Skeletal muscle satellite cell (primary cell): ENCODE measurements around the gene CLIP4.
A peak's percentile ranks its signal among the peaks of the same experiment; 100 is the strongest.

Source experiments
- H3K27me3 ChIP-seq: 2 replicates; pipeline ENCODE4 v1.7.0; 2013; ENCODE audit warnings: low read length; ENCODE audit not compliant: control insufficient read depth, insufficient read depth
- H3K36me3 ChIP-seq: 2 replicates; pipeline ENCODE4 v1.7.0; 2013; ENCODE audit warnings: mild to moderate bottlenecking, control low read depth, low read length; ENCODE audit not compliant: insufficient read depth
- H3K4me1 ChIP-seq: 2 replicates; pipeline ENCODE4 v1.7.0; 2013; ENCODE audit warnings: low read length; ENCODE audit not compliant: control insufficient read depth, insufficient read depth
- H3K4me2 ChIP-seq: 2 replicates; pipeline ENCODE4 v1.7.0; 2013; ENCODE audit warnings: mild to moderate bottlenecking, low read length
- H3K4me3 ChIP-seq: 2 replicates; pipeline ENCODE4 v1.7.0; 2013; ENCODE audit warnings: low read length
- H3K9ac ChIP-seq: 2 replicates; pipeline ENCODE4 v1.7.0; 2013; ENCODE audit warnings: mild to moderate bottlenecking, low read depth, low read length, moderate library complexity
- H3K9me3 ChIP-seq: replicated peaks from 2 replicates; pipeline ENCODE4 v1.7.0; 2013; ENCODE audit warnings: mild to moderate bottlenecking, control low read depth, low read length

CLIP4 gene

GRCh38 chr2:29146197-29146596 lies 31.0 kb downstream of the CLIP4 start:
- no peak overlapping the region for H3K9ac ChIP-seq
- H3K4me2 ChIP-seq = no peak overlapping the region
- no peak overlapping the region for H3K4me3 ChIP-seq
- H3K27me3 ChIP-seq = no peaks in the 10 kb centered on the region
- no peaks in the 10 kb centered on the region for H3K9me3 ChIP-seq
- H3K4me1 ChIP-seq = no peaks in the 10 kb centered on the region
- peaks cover 39% of the 10 kb centered on the region for H3K36me3 ChIP-seq

- Histone ChIP-seq H3K36me3 (peaks cover 44% of the 10 kb centered on the region), H3K4me1 (no peaks in the 10 kb centered on the region), H3K9ac (no peak overlapping the region), H3K9me3 (no peaks in the 10 kb centered on the region), H3K27me3 (no peaks in the 10 kb centered on the region), H3K4me3 (no peak overlapping the region), H3K4me2 (no peak overlapping the region)
Measured at GRCh38 chr2:29147963-29148362, 32.7 kb downstream of the CLIP4 start.

GRCh38 chr2:29154610-29155009 lies 39.4 kb downstream of the CLIP4 start:
- no peak overlapping the region for H3K4me2 ChIP-seq
- no peaks in the 10 kb centered on the region for H3K4me1 ChIP-seq
- no peaks in the 10 kb centered on the region for H3K27me3 ChIP-seq
- H3K4me3 ChIP-seq = no peak overlapping the region
- H3K9ac ChIP-seq = no peak overlapping the region
- H3K36me3 ChIP-seq = peaks cover 61% of the 10 kb centered on the region
- no peaks in the 10 kb centered on the region for H3K9me3 ChIP-seq

GRCh38 chr2:29155578-29155977 lies 40.4 kb downstream of the CLIP4 start:
- Histone ChIP-seq H3K36me3 (peaks cover 68% of the 10 kb centered on the region), H3K9ac (no peak overlapping the region), H3K9me3 (no peaks in the 10 kb centered on the region), H3K4me2 (no peak overlapping the region), H3K27me3 (no peaks in the 10 kb centered on the region), H3K4me3 (no peak overlapping the region), H3K4me1 (no peaks in the 10 kb centered on the region)

GRCh38 chr2:29157131-29157530 lies 41.9 kb downstream of the CLIP4 start:
- H3K27me3 ChIP-seq = no peaks in the 10 kb centered on the region
- no peak overlapping the region for H3K4me3 ChIP-seq
- no peak overlapping the region for H3K9ac ChIP-seq
- no peak overlapping the region for H3K4me2 ChIP-seq
- peaks cover 75% of the 10 kb centered on the region for H3K36me3 ChIP-seq
- no peaks in the 10 kb centered on the region for H3K4me1 ChIP-seq
- no peaks in the 10 kb centered on the region for H3K9me3 ChIP-seq

DNA sequence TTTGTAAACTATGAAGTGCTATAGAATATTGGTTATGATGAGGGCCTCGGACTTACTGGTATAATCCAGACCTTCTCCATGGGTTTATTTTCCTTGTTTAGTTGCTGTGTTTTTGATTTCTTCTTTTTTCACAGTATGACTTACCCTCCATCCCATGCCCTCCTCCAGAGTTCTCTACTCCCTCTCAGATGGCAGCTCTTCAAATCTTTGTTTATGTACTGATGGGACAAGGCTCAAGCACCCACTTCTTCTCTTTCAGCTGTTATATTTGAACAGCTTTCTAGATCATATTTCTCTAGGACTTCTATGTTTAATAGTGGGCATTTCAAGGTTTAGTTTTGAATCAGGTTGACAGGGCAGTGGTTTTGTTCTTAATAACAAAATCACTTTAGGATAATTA lies 43.9 kb downstream of the CLIP4 start:
- Histone ChIP-seq H3K4me1 (peaks cover 3% of the 10 kb centered on the region), H3K36me3 (peaks cover 59% of the 10 kb centered on the region), H3K9ac (no peak overlapping the region), H3K9me3 (no peaks in the 10 kb centered on the region), H3K27me3 (no peaks in the 10 kb centered on the region), H3K4me3 (no peak overlapping the region), H3K4me2 (no peak overlapping the region)

DNA sequence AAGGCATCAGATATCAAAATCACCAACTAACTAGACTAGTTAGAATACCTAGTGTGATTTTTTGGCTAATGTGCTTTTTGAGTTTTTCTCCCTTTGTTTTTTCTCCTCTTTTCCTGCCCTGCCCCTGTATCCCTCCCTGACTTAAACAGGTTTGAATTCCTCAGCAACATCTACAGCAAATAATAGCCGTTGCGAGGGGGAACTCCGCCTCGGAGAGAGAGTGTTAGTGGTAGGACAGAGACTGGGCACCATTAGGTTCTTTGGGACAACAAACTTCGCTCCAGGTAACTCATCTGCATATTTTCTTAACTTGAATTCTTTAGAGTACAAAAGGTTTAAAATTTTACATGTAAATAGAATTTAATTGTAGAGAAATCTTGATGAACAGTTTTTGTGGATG lies 45.0 kb downstream of the CLIP4 start:
- H3K4me1 ChIP-seq = peaks cover 5% of the 10 kb centered on the region
- no peaks in the 10 kb centered on the region for H3K9me3 ChIP-seq
- H3K4me2 ChIP-seq = no peak overlapping the region
- no peaks in the 10 kb centered on the region for H3K27me3 ChIP-seq
- H3K9ac ChIP-seq = no peak overlapping the region
- H3K4me3 ChIP-seq = no peak overlapping the region
- H3K36me3 ChIP-seq = peaks cover 49% of the 10 kb centered on the region

DNA sequence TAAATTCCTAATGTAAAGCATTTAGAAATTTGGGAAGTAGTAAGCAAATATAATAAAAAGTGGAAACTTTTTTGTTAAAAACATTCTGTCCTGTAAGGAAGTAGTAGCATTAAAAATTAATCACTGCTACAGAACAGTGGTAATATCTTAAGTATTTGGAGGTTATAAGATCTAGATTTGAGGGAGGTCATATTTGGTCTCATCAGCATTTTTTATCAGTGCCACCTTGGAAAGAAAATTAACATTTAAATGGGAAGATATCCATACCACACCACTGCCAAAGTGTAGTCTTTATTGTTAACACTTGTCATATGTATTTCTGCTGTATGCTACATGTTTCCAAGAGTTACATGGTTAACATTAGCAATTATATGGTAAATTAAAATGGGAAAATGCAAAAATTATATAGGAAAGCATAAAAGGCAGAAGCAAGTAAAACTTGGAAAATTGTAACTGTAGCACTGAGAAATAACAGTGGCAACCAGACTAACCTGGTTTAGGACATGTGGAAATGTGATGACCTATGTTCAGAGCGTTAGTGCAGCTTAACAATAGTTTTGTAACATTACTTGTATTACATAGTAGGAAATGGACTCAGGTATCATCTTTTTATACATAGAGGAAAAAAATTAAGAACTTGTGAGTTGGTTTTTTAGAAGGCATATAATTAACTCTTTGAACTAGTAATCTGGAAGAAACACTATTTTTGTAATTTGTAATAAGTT lies 47.2 kb downstream of the CLIP4 start:
- H3K27me3 ChIP-seq = no peaks in the 10 kb centered on the region

DNA sequence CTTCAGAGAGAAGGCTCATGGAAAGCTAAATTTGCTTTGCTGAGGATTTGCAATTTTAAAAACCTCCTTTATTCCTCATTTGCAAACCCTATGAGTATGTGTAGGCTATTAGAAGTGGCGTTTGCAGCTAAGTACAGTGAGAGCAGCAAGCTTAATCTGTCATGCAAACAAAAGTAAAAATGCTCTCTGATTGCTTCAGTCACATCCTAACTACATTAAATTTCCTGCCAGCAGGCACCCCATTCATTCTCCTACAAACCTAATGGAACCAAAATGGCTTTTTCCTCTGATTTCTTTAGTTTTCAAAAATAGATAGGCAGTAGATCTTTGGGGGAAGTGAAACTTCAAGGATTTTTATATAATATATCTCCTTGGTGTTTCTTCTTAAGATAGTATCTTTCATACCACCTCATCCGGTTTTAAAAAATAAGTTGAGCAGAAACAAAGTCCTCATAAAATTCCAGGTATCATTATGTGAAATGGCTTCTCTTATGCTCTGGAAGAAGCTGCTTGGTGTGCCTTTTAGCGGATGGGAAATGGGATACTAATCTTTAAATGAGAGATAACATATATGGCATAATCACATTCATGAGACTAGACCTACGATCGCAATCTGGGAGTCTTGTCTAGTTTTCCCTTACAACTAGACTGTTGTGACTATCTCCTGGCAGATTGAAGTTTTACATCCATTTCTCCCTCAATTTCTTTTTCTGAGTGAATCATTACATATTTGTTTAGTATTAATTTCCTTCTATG lies 49.1 kb downstream of the CLIP4 start:
- H3K27me3 ChIP-seq = no peaks in the 10 kb centered on the region
- peaks cover 20% of the 10 kb centered on the region for H3K4me1 ChIP-seq
- no peaks in the 10 kb centered on the region for H3K9me3 ChIP-seq
- peaks cover 38% of the 10 kb centered on the region for H3K36me3 ChIP-seq
- no peak overlapping the region for H3K9ac ChIP-seq
- H3K4me3 ChIP-seq = no peak overlapping the region
- H3K4me2 ChIP-seq = no peak overlapping the region

More for the DNA sequence above, 47.2 kb downstream of the CLIP4 start:
- no peaks in the 10 kb centered on the region for H3K9me3 ChIP-seq
- peaks cover 42% of the 10 kb centered on the region for H3K36me3 ChIP-seq
- H3K9ac ChIP-seq = no peak overlapping the region
- no peak overlapping the region for H3K4me3 ChIP-seq
- H3K4me1 ChIP-seq = peaks cover 20% of the 10 kb centered on the region
- no peak overlapping the region for H3K4me2 ChIP-seq

DNA sequence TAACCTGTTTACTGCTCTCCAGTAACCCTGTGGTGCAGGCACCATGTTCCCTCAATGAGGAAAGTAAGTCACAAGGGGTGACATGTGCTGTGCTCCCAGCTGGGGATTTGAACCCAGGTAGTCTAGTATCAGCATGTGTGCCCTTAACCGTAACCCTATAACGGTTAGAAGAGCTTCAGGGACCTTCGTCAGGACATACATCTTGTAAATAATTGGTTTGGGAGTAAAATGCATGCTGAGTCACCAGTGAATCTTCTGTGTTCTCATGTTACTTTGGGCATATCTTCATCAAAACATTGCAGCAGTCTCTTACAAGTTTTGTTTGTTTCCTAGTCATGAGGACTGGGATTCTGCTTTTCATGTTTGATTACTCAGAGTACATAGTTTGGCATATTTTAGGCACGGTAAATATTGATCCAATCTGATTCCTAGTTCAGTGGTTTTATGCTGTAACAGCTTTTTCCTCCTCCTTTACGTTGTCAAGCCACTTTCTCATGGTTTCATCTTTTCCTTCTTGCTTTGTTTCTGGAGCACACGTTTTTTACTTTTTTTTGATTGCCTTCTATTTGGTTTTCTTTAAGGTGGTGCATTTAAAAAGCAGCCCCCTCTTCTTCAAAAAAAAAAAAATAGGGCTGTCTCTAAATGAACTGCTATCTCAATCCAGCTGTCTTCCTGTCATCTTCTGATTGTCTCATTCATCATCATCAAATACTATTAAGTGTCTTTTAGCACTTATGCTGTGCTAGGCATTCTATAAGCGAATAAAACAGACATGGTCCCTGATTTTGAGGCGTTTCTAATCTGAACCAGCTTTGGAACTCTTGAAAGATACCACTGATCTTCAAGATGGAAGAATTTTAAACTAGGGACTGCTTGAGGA lies 50.4 kb downstream of the CLIP4 start:
- Histone ChIP-seq H3K27me3 (no peaks in the 10 kb centered on the region), H3K4me1 (peaks cover 20% of the 10 kb centered on the region), H3K36me3 (peaks cover 39% of the 10 kb centered on the region), H3K9me3 (no peaks in the 10 kb centered on the region), H3K9ac (no peak overlapping the region), H3K4me3 (no peak overlapping the region), H3K4me2 (peak overlapping the region; percentile 16)

DNA sequence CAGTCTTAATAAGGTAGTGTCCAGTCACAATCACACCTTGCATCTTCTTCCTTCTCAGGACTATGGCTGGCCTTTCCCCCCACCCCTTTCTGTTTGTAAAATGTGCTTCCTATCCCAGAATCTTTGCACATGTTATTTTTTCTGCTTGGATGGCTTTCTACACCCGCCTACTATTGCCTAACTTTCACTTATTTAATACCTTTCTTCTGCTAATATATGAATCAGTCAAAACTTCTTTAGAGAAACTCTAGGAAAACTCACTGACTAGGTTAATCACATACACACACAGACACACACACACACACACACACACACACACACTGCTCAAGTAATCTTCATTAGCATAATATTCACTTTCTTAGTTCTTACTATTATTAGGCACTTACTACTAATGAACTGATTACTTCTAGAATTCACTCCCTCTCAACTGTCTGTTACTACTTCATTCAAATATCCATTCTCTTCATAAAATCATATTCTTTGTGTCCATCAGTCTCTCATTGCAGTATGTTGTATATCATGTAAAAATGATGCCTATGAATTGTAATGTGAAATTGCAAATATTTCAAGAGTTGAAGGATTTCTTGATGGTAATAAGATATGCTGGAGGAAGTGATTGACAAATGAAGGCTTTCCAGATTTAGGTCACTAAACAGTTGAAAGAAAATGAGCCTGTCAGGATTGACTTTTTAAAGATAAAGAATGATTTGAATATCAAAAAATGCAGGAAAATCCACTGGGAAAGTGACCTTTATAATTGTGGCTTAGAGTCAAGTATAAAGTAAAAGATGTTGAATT lies 51.2 kb downstream of the CLIP4 start:
- H3K36me3 ChIP-seq = peaks cover 40% of the 10 kb centered on the region
- H3K4me3 ChIP-seq = no peak overlapping the region
- H3K4me1 ChIP-seq = peaks cover 20% of the 10 kb centered on the region
- H3K27me3 ChIP-seq = no peaks in the 10 kb centered on the region
- H3K4me2 ChIP-seq = peak overlapping the region; percentile 10
- H3K9ac ChIP-seq = no peak overlapping the region
- H3K9me3 ChIP-seq = no peaks in the 10 kb centered on the region
